GM10248 (cell line): Measurements from ENCODE around the gene PLCB3.

Experiments used
- CTCF ChIA-PET: fragments of 300-600 bp; sonication (Branson Sonifier 250); formaldehyde crosslinking; extraction: SDS; loops from one replicate; lab custom pipeline; 2021; ENCODE audit warnings: antibody characterized with exemption; lab: Yijun Ruan, JAX
- POLR2A ChIA-PET: fragments of 350-650 bp; sonication (Branson Sonifier 250); formaldehyde crosslinking; extraction: SDS; loops from one replicate; lab custom pipeline; 2020; ENCODE audit warnings: antibody characterized with exemption; lab: Yijun Ruan, JAX
- DNase-seq: peaks from one replicate; pipeline ENCODE4 v3.0.0; 2012; ENCODE audit errors: extremely low spot score
- CTCF ChIP-seq: IDR thresholded peaks from 2 replicates; pipeline ENCODE4 v1.5.1; 2012; ENCODE audit warnings: mild to moderate bottlenecking, low read depth; ENCODE audit errors: extremely low read depth, missing control alignments, control extremely low read depth

PLCB3 gene

GRCh38 chr11:64210301-64211020 is 40.9 kb upstream of the PLCB3 start:
- ChIA-PET CTCF (interaction anchor here (2.0 to 16.7 kb wide), 3 partner anchors 18 to 92 kb away, joined by 7 to 368 read pairs (median 219); partner anchors contain the start of genes CATSPERZ, DNAJC4, ESRRA and FKBP2), POLR2A (no interaction called here)
- no peak for DNase-seq
- TF ChIP-seq CTCF = no peak

GRCh38 chr11:64211181-64211872 is 40.0 kb upstream of the PLCB3 start:
- DNase-seq = no peak
- CTCF ChIA-PET = interaction anchor here (2.0 to 16.7 kb wide), 3 partner anchors 18 to 92 kb away, joined by 7 to 368 read pairs (median 10); partner anchors contain the start of genes DNAJC4, FKBP2, NUDT22 and TRPT1
- no peak for TF ChIP-seq CTCF
- POLR2A ChIA-PET = no interaction called here

GRCh38 chr11:64216879-64217278 is 34.5 kb upstream of the PLCB3 start:
- CTCF ChIA-PET = interaction anchor here (0.9 to 30.9 kb wide), 4 partner anchors 6 to 115 kb away, joined by 3 to 368 read pairs (median 196); partner anchors contain the start of genes DNAJC4, FERMT3, FKBP2 and NUDT22

GRCh38 chr11:64218628-64219353 is 32.5 kb upstream of the PLCB3 start:
- POLR2A ChIA-PET = interaction anchor here (1.0 kb wide), 1 partner anchor 22 kb away, joined by 3 read pairs; no protein-coding TSS in a partner anchor
- CTCF ChIA-PET = interaction anchor here (16.7 to 30.9 kb wide), 2 partner anchors 8 to 10 kb away, joined by 368 read pairs; partner anchors contain the start of genes DNAJC4, FERMT3, FKBP2 and NUDT22
- no peak for TF ChIP-seq CTCF
- DNase-seq = no peak

More at GRCh38 chr11:64216879-64217278, 34.5 kb upstream of the PLCB3 start:
- TF ChIP-seq CTCF = no peak
- POLR2A ChIA-PET = interaction anchor here (1.2 to 1.9 kb wide), 2 partner anchors 10 kb away, joined by 4 to 10 read pairs; partner anchors contain the start of genes FERMT3 and NUDT22
- no peak for DNase-seq

- DNase-seq = no peak
- TF ChIP-seq CTCF = no peak
- ChIA-PET POLR2A (no interaction called here), CTCF (interaction anchor here (1.5 to 30.9 kb wide), 2 partner anchors 9 to 26 kb away, joined by 3 to 368 read pairs; partner anchors contain the start of gene FERMT3)
These were observed 32.0 kb upstream of the PLCB3 start for GRCh38 chr11:64219354-64219684.

GRCh38 chr11:64219755-64220154 is 31.6 kb upstream of the PLCB3 start:
- no peak for DNase-seq
- POLR2A ChIA-PET = no interaction called here
- CTCF ChIA-PET = interaction anchor here (1.5 to 30.9 kb wide), 2 partner anchors 9 to 25 kb away, joined by 3 to 368 read pairs; partner anchors contain the start of gene FERMT3
- TF ChIP-seq CTCF = no peak
